ENCODE measurements around the gene PRMT3.

DNA sequence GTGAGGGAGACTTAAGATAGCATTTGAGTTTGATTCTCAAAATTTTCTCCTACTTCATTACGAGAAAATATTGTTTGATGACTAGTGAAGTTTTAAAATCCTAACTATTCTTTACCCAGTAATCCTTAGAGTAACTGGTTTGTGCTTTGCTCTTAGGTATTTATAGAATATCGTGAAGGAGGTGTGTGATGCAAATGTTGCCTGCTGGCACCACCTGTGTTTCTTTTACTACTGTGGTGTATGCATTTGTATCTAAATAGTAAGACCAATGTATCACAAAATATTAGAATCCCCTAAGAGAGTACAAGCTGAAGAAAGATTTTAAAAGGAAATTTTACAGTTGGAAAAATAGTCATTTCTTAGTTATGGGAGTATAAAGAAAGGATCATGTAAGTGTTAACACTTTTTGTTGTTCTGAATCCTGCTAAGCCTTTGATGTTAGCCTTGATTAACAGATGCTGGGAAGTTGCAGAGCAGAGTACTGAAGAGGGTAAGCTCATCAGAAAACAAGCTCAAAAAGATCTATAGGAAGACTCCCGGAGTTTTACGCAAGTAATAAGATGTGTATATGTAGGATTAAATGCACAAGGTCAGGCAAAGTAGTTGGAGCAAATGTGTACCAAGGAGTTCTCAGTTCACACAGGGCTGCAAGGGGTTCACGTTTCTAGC is 109.7 kb downstream of the PRMT3 start:
- no peak for TF ChIP-seq POLR2AphosphoS5 (IDR thresholded peaks at IDR 0.05)
- TF ChIP-seq CTCF (IDR thresholded peaks at IDR 0.05): no peak

Measured in breast epithelium (tissue), 3 donors.